KMS-11 (cell line): ENCODE measurements around the gene WNT3A.

Source experiments
- H2AFZ ChIP-seq: fragments of 200-600 bp; sonication (generic); 2 replicates; pipeline ENCODE4 v1.6.1; 2016; ENCODE audit warnings: antibody characterized with exemption, mixed run types, low read depth
- H3K27ac ChIP-seq: fragments of 200-600 bp; sonication (generic); 2 replicates; pipeline ENCODE4 v1.6.1; 2016; ENCODE audit warnings: mild to moderate bottlenecking, mixed run types
- H3K27me3 ChIP-seq: fragments of 200-600 bp; sonication (generic); 2 replicates; pipeline ENCODE4 v1.6.1; 2017; ENCODE audit warnings: mild to moderate bottlenecking, low read depth, mixed run types, moderate library complexity; ENCODE audit not compliant: insufficient read depth
- H3K36me3 ChIP-seq: fragments of 200-600 bp; sonication (generic); 2 replicates; pipeline ENCODE4 v1.6.1; 2017; ENCODE audit warnings: mild to moderate bottlenecking, mixed run types; ENCODE audit not compliant: insufficient read depth
- H3K4me1 ChIP-seq: fragments of 200-600 bp; sonication (generic); 2 replicates; pipeline ENCODE4 v1.6.1; 2016; ENCODE audit warnings: mild to moderate bottlenecking, low read depth, mixed run types; ENCODE audit not compliant: poor library complexity, severe bottlenecking
- H3K4me2 ChIP-seq: fragments of 200-600 bp; sonication (generic); 2 replicates; pipeline ENCODE4 v1.7.0; 2016; ENCODE audit warnings: mild to moderate bottlenecking, mixed run types
- H3K4me3 ChIP-seq: fragments of 200-600 bp; sonication (generic); IDR thresholded peaks from 2 replicates; pipeline ENCODE4 v1.6.1; 2017; ENCODE audit warnings: low read depth, low read length, mixed read lengths; ENCODE audit not compliant: insufficient read depth
- H3K79me2 ChIP-seq: fragments of 200-600 bp; sonication (generic); 2 replicates; pipeline ENCODE4 v1.6.1; 2016; ENCODE audit warnings: low read depth, mixed run types; ENCODE audit not compliant: insufficient read depth
- H3K9ac ChIP-seq: fragments of 200-600 bp; sonication (generic); 2 replicates; pipeline ENCODE4 v1.6.1; 2016; ENCODE audit warnings: mild to moderate bottlenecking, mixed run types
- H4K20me1 ChIP-seq: fragments of 200-600 bp; sonication (generic); 2 replicates; pipeline ENCODE4 v1.6.1; 2016; ENCODE audit warnings: mild to moderate bottlenecking, mixed run types; ENCODE audit not compliant: insufficient read depth
- CTCF ChIP-seq: fragments of 200-600 bp; sonication (generic); conservative IDR thresholded peaks from 2 replicates; pipeline ENCODE4 v1.6.1; 2017; ENCODE audit warnings: low read depth, mild to moderate bottlenecking, antibody characterized with exemption, low read length, moderate library complexity, mixed read lengths

WNT3A gene

GRCh38 chr1:228060458-228061190 lies 53.8 kb downstream of the WNT3A start:
- Histone ChIP-seq H3K27ac (no peak overlapping the region), H3K4me3 (peak overlapping the region; percentile 76), H3K27me3 (no peaks in the 10 kb centered on the region; the same call in 1 of the 2 replicates), H3K4me1 (no peaks in the 10 kb centered on the region), H4K20me1 (no peaks in the 10 kb centered on the region), H3K4me2 (peak overlapping the region; percentile 77), H3K36me3 (no peaks in the 10 kb centered on the region), H3K9ac (no peak overlapping the region; the same call in 1 of the 2 replicates), H2AFZ (peak overlapping the region; percentile 98), H3K79me2 (no peaks in the 10 kb centered on the region)
- TF ChIP-seq CTCF, result no peak

- no peak overlapping the region for H3K9ac ChIP-seq
- H3K4me3 ChIP-seq, result no peak overlapping the region
- no peaks in the 10 kb centered on the region for H3K79me2 ChIP-seq
- peaks cover 5% of the 10 kb centered on the region for H3K27me3 ChIP-seq
- H4K20me1 ChIP-seq, result no peaks in the 10 kb centered on the region
- H3K4me1 ChIP-seq, result no peaks in the 10 kb centered on the region
- no peak overlapping the region for H2AFZ ChIP-seq
- H3K36me3 ChIP-seq, result no peaks in the 10 kb centered on the region
- no peak for TF ChIP-seq CTCF
- no peak overlapping the region for H3K27ac ChIP-seq
- no peak overlapping the region for H3K4me2 ChIP-seq
Observed at GRCh38 chr1:228061411-228062084, 54.8 kb downstream of the WNT3A start.

GRCh38 chr1:228062085-228062791 lies 55.4 kb downstream of the WNT3A start:
- Histone ChIP-seq H4K20me1 (no peaks in the 10 kb centered on the region), H3K4me1 (no peaks in the 10 kb centered on the region), H3K4me3 (no peak overlapping the region), H3K27ac (no peak overlapping the region), H3K4me2 (no peak overlapping the region), H3K36me3 (no peaks in the 10 kb centered on the region), H3K27me3 (peaks cover 11% of the 10 kb centered on the region), H3K9ac (no peak overlapping the region), H2AFZ (no peak overlapping the region), H3K79me2 (no peaks in the 10 kb centered on the region)
- TF ChIP-seq CTCF, result no peak

GRCh38 chr1:228062812-228063211 lies 56.0 kb downstream of the WNT3A start:
- Histone ChIP-seq H3K4me2 (no peak overlapping the region), H3K27ac (no peak overlapping the region), H3K36me3 (no peaks in the 10 kb centered on the region), H3K4me3 (no peak overlapping the region), H3K79me2 (no peaks in the 10 kb centered on the region), H4K20me1 (no peaks in the 10 kb centered on the region), H3K27me3 (peaks cover 13% of the 10 kb centered on the region), H3K9ac (no peak overlapping the region), H3K4me1 (no peaks in the 10 kb centered on the region), H2AFZ (no peak overlapping the region)
- no peak for TF ChIP-seq CTCF
